ENCODE results near the gene H2BK1. TPM values are rescaled to one million over a fixed set of nuclear protein-coding genes. Genes with fewer than 3 reads are reported as not detected.

Gene H2BK1
- polyA plus RNA-seq, 1 experiment = not detected

DNA sequence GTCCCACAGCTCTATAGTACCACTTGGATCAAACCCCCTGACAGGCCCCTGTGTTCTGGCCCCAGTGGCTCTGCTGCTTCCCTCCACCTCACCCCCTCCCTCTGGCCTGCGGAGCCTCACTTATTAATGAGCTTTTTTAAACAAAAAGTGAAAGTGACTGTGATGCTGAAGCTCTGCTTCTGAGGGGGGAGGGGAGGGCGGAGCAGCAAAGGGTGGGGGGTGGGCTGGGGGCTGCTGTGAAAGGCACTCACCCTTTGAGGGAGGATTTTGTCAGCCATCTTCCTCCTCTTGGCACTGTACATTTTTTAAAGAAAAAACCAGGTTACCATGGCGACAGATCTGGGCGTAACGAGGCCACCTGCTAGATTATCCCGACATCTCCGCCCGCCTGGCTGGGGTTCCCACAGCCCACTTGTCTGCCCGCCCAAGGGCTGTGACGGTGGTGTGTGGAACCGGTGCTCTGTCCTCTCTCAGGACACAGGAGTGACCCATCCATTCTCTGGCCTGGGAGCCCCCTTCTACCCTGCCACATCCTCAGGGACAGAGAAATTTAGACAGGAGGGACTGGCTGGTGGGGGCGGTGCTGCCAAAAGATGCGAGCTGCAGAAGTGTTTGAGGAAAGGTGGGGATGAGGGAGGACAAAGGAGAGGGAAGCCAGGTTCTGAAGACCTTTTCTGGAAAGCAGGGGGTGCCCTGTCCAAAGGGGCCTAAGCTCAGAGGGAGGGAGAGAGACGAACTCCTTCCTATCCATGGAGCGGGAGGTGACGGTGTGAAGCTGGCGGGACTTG lies 33.3 kb upstream of the H2BK1 start:
- no peak for DNase-seq (ENCODE audit: low read depth, low spot score)
- POLR2A ChIA-PET = interaction anchor here (0.6 to 1.9 kb wide), 4 partner anchors 8 to 165 kb away, joined by 3 to 8 read pairs (median 4); partner anchors contain the start of gene ABCF2
- TF ChIP-seq, protein P1, sequence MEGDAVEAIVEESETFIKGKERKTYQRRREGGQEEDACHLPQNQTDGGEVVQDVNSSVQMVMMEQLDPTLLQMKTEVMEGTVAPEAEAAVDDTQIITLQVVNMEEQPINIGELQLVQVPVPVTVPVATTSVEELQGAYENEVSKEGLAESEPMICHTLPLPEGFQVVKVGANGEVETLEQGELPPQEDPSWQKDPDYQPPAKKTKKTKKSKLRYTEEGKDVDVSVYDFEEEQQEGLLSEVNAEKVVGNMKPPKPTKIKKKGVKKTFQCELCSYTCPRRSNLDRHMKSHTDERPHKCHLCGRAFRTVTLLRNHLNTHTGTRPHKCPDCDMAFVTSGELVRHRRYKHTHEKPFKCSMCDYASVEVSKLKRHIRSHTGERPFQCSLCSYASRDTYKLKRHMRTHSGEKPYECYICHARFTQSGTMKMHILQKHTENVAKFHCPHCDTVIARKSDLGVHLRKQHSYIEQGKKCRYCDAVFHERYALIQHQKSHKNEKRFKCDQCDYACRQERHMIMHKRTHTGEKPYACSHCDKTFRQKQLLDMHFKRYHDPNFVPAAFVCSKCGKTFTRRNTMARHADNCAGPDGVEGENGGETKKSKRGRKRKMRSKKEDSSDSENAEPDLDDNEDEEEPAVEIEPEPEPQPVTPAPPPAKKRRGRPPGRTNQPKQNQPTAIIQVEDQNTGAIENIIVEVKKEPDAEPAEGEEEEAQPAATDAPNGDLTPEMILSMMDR (IDR thresholded peaks at IDR 0.05; ENCODE audit: low read depth, low read length) = no peak
- Histone ChIP-seq H3K27ac (ENCODE audit: low read depth, low read length) (no peak overlapping the region), H3K9me3 (ENCODE audit: control insufficient read depth, insufficient read depth, low read length) (no peaks in the 10 kb centered on the region), H3K4me3 (ENCODE audit: low read depth, low read length) (no peak overlapping the region), H3K27me3 (ENCODE audit: control insufficient read depth, insufficient read depth, low read length) (no peaks in the 10 kb centered on the region)
- CTCF ChIA-PET = interaction anchor here (0.6 to 5.1 kb wide), 30 partner anchors 9 to 204 kb away, joined by 3 to 64 read pairs (median 4); partner anchors contain the start of genes ABCF2, CHPF2 and H2BK1

DNA sequence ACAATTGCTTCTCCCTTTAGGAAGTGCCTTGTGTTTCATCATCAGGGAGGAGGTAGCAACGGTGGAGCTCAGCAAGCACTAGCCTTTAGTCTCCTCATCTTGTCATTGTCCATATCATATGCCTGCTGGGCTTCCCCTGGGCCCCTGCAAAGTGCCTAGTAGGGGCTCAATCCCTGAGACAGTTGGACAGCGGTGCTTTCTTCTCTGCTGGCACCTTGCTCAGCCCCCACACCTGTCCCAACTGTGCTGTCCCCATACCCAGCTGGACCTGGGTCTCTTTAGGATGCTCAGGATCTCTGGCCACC lies 32.7 kb upstream of the H2BK1 start:
- no peak overlapping the region for H3K27ac ChIP-seq (ENCODE audit: low read depth, low read length)
- no peaks in the 10 kb centered on the region for H3K9me3 ChIP-seq (ENCODE audit: control insufficient read depth, insufficient read depth, low read length)
- POLR2A ChIA-PET = interaction anchor here (0.6 to 1.9 kb wide), 3 partner anchors 9 to 164 kb away, joined by 3 to 8 read pairs (median 5); partner anchors contain the start of gene ABCF2
- CTCF ChIA-PET = interaction anchor here (0.7 to 5.1 kb wide), 7 partner anchors 9 to 62 kb away, joined by 3 to 64 read pairs (median 8); partner anchors contain the start of gene ABCF2
- TF ChIP-seq, protein P1 (IDR thresholded peaks at IDR 0.05; ENCODE audit: low read depth, low read length) = no peak
- H3K4me3 ChIP-seq (ENCODE audit: low read depth, low read length) = no peak overlapping the region
- no peak for DNase-seq (ENCODE audit: low read depth, low spot score)
- no peaks in the 10 kb centered on the region for H3K27me3 ChIP-seq (ENCODE audit: control insufficient read depth, insufficient read depth, low read length)

DNA sequence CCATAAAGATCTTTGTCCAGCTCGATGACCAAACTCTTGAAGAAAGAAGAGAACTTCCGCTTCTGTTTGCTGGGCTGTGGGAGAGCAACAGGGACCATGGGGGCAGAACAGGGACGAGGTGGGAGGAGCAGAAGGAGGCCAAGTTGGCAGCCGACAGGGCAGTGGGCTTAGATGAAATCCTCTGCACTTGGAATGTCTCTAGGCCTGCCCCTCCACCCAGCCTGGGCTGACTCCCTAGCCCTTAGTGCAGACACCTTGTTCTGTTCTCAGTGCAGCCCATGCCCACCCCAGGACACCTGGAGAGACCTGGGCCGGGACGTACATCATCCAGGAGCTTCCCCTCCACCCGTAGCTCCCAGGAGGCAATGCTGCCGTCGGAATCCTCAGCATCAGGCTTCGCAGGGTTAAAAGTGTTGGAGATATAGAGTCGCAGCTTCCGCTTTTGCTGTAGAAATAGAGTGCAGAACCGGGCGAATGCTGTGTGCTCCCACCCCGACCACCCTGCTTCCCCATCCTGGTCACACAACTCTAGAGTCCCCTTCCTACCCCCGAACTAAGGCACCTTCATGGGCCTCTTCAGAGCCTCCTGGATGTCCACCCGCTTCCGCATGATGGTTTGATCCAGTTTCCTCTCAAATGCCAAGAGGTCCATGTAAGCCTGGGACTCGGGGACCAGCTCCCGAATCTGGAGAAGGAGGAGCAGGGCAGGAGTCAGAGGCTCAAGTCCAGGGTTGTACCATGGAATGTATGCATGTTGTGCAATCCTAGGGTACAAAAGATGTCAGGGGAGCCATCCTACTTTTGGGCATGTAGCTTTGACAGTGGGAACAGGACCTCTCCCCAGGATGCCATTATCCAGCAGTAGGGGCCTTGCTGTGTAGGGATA lies 32.1 kb upstream of the H2BK1 start:
- CTCF ChIA-PET = interaction anchor here (0.7 to 5.1 kb wide), 4 partner anchors 10 to 62 kb away, joined by 3 to 64 read pairs (median 10); partner anchors contain the start of gene ABCF2

DNA sequence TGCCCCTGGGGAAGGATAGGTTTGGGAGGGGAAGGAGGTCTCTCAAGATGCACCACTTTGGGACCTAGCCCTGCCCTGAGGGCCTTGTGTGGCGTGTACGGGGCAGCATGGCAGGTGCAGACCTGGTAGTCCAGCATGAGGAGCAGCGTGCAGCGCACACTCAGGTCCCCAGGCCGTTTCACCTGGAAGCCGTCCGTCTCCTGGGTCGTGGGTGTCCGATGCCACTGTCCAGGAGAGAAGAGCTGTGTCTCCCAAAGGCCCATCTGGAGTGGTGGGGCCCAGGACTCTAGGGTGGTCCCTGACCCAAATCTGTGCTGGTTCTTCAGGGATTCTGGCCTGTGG lies 31.4 kb upstream of the H2BK1 start:
- CTCF ChIA-PET = interaction anchor here (5.1 kb wide), 1 partner anchor 17 kb away, joined by 64 read pairs; the partner anchor contains the start of gene ABCF2
- H3K27ac ChIP-seq (ENCODE audit: low read depth, low read length) = peak overlapping the region; percentile 21
- TF ChIP-seq, protein P1 (IDR thresholded peaks at IDR 0.05; ENCODE audit: low read depth, low read length) = no peak
- POLR2A ChIA-PET = interaction anchor here (1.9 kb wide), 1 partner anchor 15 kb away, joined by 8 read pairs; the partner anchor contains the start of gene ABCF2
- H3K27me3 ChIP-seq (ENCODE audit: control insufficient read depth, insufficient read depth, low read length) = no peaks in the 10 kb centered on the region
- DNase-seq (ENCODE audit: low read depth, low spot score) = no peak
- H3K4me3 ChIP-seq (ENCODE audit: low read depth, low read length) = no peak overlapping the region
- no peaks in the 10 kb centered on the region; the same call in 1 of the 2 replicates for H3K9me3 ChIP-seq (ENCODE audit: control insufficient read depth, insufficient read depth, low read length)

More for the DNA sequence above, 32.1 kb upstream of the H2BK1 start:
- Histone ChIP-seq H3K4me3 (ENCODE audit: low read depth, low read length) (no peak overlapping the region), H3K27ac (ENCODE audit: low read depth, low read length) (no peak overlapping the region), H3K27me3 (ENCODE audit: control insufficient read depth, insufficient read depth, low read length) (no peaks in the 10 kb centered on the region), H3K9me3 (ENCODE audit: control insufficient read depth, insufficient read depth, low read length) (no peaks in the 10 kb centered on the region; the same call in 1 of the 2 replicates)
- no peak for DNase-seq (ENCODE audit: low read depth, low spot score)
- POLR2A ChIA-PET = interaction anchor here (0.8 to 1.9 kb wide), 2 partner anchors 10 to 15 kb away, joined by 5 to 8 read pairs; partner anchors contain the start of gene ABCF2
- TF ChIP-seq, protein P1 (IDR thresholded peaks at IDR 0.05; ENCODE audit: low read depth, low read length) = no peak
